Astrocyte of the cerebellum (primary cell): Measurements from ENCODE around the gene PWWP2B.

Experiments
- DNase-seq: peaks from one replicate; pipeline ENCODE4 v3.0.0-alpha.2; 2011; ENCODE audit warnings: low read depth
- H3K4me3 ChIP-seq: 2 replicates; pipeline ENCODE4 v1.5.1; 2011; ENCODE audit warnings: mild to moderate bottlenecking, low read depth, low read length, moderate library complexity
- CTCF ChIP-seq: IDR thresholded peaks from 2 replicates; pipeline ENCODE4 v1.5.1; 2012; ENCODE audit warnings: low read length, low read depth, moderate library complexity, mild to moderate bottlenecking; ENCODE audit errors: missing control alignments
- in situ Hi-C: cut with HindIII; loops from 2 replicates; pipeline ENCODE4 v1.10.0; 2017; ENCODE audit warnings: low sequenced_read_pairs

The PWWP2B gene

DNA sequence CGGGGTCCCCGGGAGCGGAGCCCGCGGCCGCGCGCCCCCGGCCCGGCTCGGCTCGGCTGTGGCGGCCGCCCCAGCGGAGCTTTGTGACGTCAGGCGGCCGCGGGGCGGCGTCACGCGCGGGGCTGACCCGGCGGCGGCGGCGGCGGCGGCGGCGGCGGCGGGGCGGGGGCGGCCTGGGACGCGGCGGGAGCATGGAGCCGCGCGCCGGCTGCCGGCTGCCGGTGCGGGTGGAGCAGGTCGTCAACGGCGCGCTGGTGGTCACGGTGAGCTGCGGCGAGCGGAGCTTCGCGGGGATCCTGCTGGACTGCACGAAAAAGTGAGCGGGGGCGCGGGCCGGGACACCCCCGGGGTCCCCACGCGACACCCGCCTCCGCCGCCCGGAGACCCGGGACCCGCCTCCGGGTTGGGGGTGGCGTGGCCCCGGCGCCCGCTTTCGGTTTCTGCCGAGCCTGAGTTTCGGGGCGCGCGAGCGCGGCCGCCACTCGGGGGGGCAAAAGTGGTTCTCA is at the start of gene PWWP2B:
Gene PWWP2B, plus strand, starts transcription at position 165 of the 506 bp plus-strand sequence. Its CDS starts 27 bp downstream, at position 192.
- DNase-seq, result no peak
- in situ Hi-C loops, result no loop called here
- no peak for TF ChIP-seq CTCF
- H3K4me3 ChIP-seq, result peak within 1 kb of the TSS; percentile 50

DNA sequence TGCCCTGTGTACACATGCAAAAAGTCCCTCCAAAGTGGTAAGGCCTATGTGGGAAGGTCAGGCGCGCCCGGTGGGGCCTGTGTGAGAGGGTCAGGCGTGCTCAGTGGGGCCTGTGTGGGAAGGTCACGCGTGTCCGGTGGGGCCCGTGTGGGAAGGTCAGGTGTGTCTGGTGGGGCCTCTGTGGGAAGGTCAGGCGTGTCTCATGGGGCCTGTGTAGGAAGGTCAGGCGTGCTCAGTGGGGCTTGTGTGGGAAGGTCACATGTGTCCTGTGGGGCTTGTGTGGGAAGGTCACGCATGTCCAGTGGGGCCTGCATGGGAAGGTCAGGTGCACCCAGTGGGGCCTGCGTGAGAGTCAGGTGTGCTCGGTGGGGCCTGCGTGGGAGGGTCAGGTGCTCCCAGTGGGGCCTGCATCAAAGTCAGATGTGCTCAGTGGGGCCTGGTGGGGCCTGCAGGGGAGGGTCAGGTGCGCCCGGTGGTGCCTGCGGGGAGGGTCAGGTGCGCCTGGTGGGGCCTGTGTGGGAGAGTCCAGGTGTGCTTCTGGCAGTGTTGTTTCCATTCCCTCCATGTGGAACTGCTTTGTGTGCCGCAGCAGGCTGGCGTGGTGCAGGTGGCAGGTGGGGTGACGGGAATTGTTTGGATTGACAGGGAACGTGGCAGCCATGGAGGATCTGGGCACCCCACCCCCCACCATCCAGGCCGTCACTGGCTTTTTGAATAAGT is 49.6 kb upstream of the PWWP2B start:
- DNase-seq, result no peak
- TF ChIP-seq CTCF, result no peak
- H3K4me3 ChIP-seq, result no peak overlapping the region
- in situ Hi-C loops, result loop anchor here (10.0 kb wide), 1 partner anchor 143 kb away; no protein-coding TSS in a partner anchor

DNA sequence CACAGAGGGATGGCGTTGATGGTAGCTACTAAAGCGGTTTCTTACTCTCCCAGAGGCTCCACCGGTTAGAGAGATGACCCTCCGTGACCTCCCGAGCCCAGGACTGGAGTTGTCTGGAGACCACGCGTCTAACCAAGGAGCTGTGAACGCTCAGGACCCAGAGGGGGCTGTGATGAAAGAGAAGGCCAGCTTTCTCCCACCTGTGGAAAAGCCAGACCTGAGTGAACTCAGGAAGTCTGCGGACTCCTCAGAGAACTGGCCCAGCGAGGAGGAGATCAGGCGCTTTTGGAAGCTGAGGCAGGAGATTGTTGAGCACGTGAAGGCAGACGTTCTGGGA is 49.1 kb upstream of the PWWP2B start:
- in situ Hi-C loops, result loop anchor here (10.0 kb wide), 1 partner anchor 143 kb away; no protein-coding TSS in a partner anchor
- DNase-seq, result no peak
- TF ChIP-seq CTCF, result no peak
- H3K4me3 ChIP-seq, result no peak overlapping the region

DNA sequence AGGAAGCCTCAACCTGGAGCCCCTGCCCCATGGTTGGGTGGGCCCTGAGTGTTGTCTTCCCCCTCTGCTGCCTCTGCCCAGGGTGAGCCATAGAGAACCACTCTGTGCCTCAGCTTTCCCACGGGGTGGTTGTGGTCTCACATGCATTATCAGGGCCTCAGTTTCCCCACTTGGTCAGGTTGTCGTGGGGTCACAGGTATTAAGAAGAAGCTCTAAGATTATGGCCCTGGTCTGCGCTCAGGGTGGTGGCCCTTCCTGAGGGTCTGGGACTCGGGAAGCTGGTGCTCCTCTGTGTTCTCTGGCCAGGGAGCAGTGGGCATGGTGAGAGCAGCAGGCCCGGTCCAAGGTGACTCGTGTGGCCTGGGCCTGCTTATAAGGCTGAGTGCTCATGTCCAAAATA is 47.2 kb upstream of the PWWP2B start:
- in situ Hi-C loops, result loop anchor here (10.0 kb wide), 1 partner anchor 145 kb away; no protein-coding TSS in a partner anchor
- H3K4me3 ChIP-seq, result no peak overlapping the region
- DNase-seq, result no peak
- TF ChIP-seq CTCF, result no peak

- in situ Hi-C loops, result no loop called here
- no peak for TF ChIP-seq CTCF
- no peak overlapping the region for H3K4me3 ChIP-seq
- DNase-seq, result no peak
Observed at GRCh38 chr10:132350391-132350790, 46.6 kb upstream of the PWWP2B start.

DNA sequence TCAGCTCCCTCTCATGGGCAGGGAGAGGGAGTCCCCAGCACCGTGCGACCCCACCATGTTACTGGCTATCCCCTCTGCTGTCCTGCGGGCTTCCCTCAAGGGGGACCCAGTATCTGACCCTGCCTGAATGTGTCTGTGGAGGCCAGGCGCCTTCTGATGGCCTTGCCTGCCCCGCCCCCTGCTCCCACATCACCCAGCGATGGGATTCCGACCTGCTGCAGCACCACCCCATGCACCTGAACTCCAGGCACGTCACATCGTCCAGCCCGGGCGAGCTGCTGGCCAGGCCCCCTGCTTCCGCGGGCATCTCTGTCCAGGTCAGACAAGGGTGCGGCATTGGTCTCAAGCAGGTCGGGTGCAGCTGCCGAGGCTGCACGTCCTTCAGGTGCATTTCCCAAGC is 46.1 kb upstream of the PWWP2B start:
- no peak for TF ChIP-seq CTCF
- in situ Hi-C loops, result no loop called here
- no peak for DNase-seq
- H3K4me3 ChIP-seq, result no peak overlapping the region

DNA sequence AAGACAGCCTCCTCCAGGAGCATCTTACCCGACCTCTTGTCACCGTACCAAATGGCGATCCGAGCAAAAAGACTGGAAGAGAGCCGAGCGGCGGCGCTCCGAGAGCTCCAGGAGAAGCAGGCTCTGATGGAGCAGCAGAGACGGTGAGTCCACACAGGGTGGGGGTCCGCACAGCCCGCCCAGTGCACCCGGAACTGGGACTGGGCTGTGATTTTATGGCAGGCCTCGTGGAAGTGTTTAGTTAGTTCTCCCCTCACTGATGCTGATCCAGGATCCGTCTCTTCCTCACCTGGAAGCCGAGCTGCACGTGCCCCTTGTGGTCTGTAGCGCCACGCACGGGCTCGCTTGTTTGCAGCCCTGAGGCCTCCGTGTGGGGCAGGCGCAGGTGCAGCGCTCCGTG is 45.4 kb upstream of the PWWP2B start:
- DNase-seq, result no peak
- no peak for TF ChIP-seq CTCF
- in situ Hi-C loops, result no loop called here
- H3K4me3 ChIP-seq, result no peak overlapping the region
